Kidney (tissue), 14 donors: ENCODE results near the gene SOD1. TPM values are rescaled to one million over a fixed set of nuclear protein-coding genes. Genes with fewer than 3 reads are reported as not detected.

Experiments used
- DNase-seq, 5 donors: peaks; one replicate each; pipeline ENCODE4 v3.0.0-alpha.2; 2013 to 2020
- FAIRE-seq: peaks from 2 replicates; lab custom pipeline; 2012; peaks lifted over from hg19 to GRCh38; lab: Jason Lieb, UNC
- H3K27ac ChIP-seq, 2 donors: one replicate each; pipeline ENCODE4 v1.7.0; 2013; ENCODE audit warnings: low read depth in 2 of 2, low read length in 2 of 2, inconsistent platforms in 1 of 2
- H3K27me3 ChIP-seq: one replicate; pipeline ENCODE4 v1.7.1; 2013; ENCODE audit warnings: low read length, inconsistent platforms; ENCODE audit not compliant: control insufficient read depth, insufficient read depth
- H3K36me3 ChIP-seq, 3 donors: one replicate each; pipeline versions ENCODE4 v1.7.0 to v1.7.1; 2013; ENCODE audit warnings: low read length in 3 of 3, control low read depth in 1 of 3, inconsistent platforms in 1 of 3; ENCODE audit not compliant: insufficient read depth in 3 of 3, control insufficient read depth in 2 of 3
- H3K4me1 ChIP-seq, 3 donors: one replicate each; pipeline versions ENCODE4 v1.7.0 to v1.7.1; 2013; ENCODE audit warnings: low read length in 3 of 3, inconsistent platforms in 1 of 3, low read depth in 1 of 3; ENCODE audit not compliant: control insufficient read depth in 2 of 3, insufficient read depth in 2 of 3
- H3K4me3 ChIP-seq, 3 donors: one replicate each; pipeline versions ENCODE4 v1.7.0 to v1.8.1; 2013; ENCODE audit warnings: low read length in 3 of 3, control low read depth in 1 of 3, inconsistent platforms in 1 of 3
- H3K9ac ChIP-seq, 3 donors: one replicate each; pipeline versions ENCODE4 v1.7.0 to v1.7.1; 2013; ENCODE audit warnings: low read length in 3 of 3, control low read depth in 1 of 3, inconsistent platforms in 1 of 3
- H3K9me3 ChIP-seq, 3 donors: one replicate each; pipeline versions ENCODE4 v1.7.0 to v1.7.1; 2013; ENCODE audit warnings: low read length in 3 of 3, control low read depth in 1 of 3, inconsistent platforms in 1 of 3; ENCODE audit not compliant: control insufficient read depth in 2 of 3, insufficient read depth in 1 of 3
- intact Hi-C: fragments of 100-400 bp; cut with DNase I; formaldehyde crosslinking; loops from one replicate; pipeline ENCODE4 v1.11.1; 2022
- polyA plus RNA-seq: library from polyadenylated mRNA; stranded (reverse); fragments of 350-450 nt; fragmentation: Illumina TruSeq; extraction: RNeasy Lipid Tissue Mini Kit (QIAGEN cat#74804); gene quantifications from one replicate; pipeline ENCODE4 v1.2.3, GENCODE V29; 2014; ENCODE audit warnings: low read depth, low replicate concordance; ENCODE audit not compliant: insufficient read depth
- total RNA-seq: library from RNA; stranded (reverse); fragmentation: NEBNext Ultra II Directional; extraction: Animal tissue kit (Norgen Biotek cat#: 25700); gene quantifications from one replicate; pipeline ENCODE4 v1.2.1, GENCODE V29; 2021
- TF ChIP-seq, protein P1 (sequence below): IDR thresholded peaks from 3 replicates; pipeline ENCODE4 v1.5.1; 2012; ENCODE audit warnings: mild to moderate bottlenecking, moderate library complexity, borderline replicate concordance; ENCODE audit not compliant: insufficient read depth; ENCODE audit errors: extremely low read depth
- donor health status: control.
- donor health status: control.
- donor health status: control.
- donor health status: control.
- donor health status: control.
- donor health status: DM: yes; HTN: yes; CAD: no.
- donor health status: Normal renal cell carcinoma (clear cell type).

The SOD1 gene
- total and polyA plus RNA-seq, 2 donors from 2014 or later: 243 to 910 TPM

DNA sequence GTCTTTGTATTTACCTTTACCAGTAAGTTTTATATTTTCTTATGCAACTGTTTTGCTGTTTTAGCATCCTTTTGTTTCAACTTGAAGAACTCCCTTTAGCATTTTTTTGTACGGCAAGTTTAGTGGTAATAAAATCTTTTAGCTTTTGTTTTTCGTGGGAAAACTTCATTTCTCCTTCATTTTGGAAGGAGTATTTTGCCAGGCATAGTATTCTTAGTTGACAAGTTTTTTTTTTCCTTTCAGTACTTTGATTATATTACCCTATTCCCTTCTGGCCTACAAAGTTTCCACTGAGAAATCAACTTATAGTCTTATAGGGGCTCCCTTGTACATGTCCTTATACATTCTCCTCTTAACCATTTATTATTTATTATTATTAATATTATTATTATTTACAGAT lies 22.6 kb upstream of the SOD1 start:
- H3K27ac ChIP-seq: no peak overlapping the region
- no peaks in the 10 kb centered on the region for H3K9me3 ChIP-seq
- TF ChIP-seq, protein P1, sequence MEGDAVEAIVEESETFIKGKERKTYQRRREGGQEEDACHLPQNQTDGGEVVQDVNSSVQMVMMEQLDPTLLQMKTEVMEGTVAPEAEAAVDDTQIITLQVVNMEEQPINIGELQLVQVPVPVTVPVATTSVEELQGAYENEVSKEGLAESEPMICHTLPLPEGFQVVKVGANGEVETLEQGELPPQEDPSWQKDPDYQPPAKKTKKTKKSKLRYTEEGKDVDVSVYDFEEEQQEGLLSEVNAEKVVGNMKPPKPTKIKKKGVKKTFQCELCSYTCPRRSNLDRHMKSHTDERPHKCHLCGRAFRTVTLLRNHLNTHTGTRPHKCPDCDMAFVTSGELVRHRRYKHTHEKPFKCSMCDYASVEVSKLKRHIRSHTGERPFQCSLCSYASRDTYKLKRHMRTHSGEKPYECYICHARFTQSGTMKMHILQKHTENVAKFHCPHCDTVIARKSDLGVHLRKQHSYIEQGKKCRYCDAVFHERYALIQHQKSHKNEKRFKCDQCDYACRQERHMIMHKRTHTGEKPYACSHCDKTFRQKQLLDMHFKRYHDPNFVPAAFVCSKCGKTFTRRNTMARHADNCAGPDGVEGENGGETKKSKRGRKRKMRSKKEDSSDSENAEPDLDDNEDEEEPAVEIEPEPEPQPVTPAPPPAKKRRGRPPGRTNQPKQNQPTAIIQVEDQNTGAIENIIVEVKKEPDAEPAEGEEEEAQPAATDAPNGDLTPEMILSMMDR: no peak
- no peak for FAIRE-seq
- DNase-seq: no peak
- no peaks in the 10 kb centered on the region for H3K36me3 ChIP-seq
- no peaks in the 10 kb centered on the region for H3K27me3 ChIP-seq
- H3K4me1 ChIP-seq: no peaks in the 10 kb centered on the region
- no peak overlapping the region for H3K4me3 ChIP-seq
- no peak overlapping the region for H3K9ac ChIP-seq
- intact Hi-C loops: no loop called here

DNA sequence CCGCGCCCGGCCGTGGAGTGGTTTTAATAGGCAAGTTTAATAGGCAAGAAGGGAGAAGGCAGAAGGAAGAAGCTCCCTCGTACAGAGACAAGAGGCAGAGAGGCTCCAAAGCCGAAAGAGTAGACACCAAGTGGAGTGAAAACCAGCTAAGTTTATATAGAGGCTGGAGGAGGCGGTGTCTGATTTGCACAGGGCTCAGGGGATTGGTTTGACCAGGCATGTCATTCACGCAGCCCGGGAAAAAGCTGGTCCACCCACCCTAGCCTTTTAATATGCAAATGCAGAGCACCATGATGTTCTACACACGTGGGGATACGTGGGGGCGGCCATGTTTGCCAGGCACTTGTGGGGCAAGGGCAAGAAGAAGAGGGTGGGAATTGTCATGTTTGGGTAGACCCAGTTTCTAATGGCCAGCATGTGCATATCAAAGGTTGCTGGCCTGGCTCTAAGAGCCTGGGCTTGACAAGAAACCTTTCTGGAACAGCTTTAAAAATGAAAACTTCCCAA lies 18.0 kb upstream of the SOD1 start:
- intact Hi-C loops: no loop called here
- TF ChIP-seq, protein P1: no peak
- Histone ChIP-seq H3K9me3 (no peaks in the 10 kb centered on the region), H3K4me3 (no peak overlapping the region), H3K27me3 (no peaks in the 10 kb centered on the region), H3K4me1 (no peaks in the 10 kb centered on the region), H3K9ac (no peak overlapping the region), H3K27ac (no peak overlapping the region), H3K36me3 (no peaks in the 10 kb centered on the region)
- FAIRE-seq: no peak
- no peak for DNase-seq

DNA sequence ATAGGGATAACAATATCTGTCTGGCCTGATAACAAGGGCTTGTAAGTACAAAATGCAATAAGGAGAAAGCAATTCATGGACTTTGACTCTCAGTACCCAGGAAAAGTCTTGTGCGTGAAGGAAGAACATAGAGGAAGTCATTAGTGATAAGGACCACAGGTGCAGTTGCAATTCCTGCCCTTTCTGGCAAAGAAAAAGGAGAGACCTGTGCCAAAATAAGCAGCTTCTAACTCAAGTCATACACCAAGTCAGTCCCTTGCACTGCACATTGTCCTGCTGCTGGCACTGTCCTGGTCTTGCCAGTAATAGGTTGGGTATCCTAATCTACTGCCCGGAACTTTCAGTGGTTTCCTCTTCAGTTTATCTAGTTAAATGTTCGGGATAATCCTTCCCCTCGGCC lies 14.8 kb upstream of the SOD1 start:
- TF ChIP-seq, protein P1: no peak

DNA sequence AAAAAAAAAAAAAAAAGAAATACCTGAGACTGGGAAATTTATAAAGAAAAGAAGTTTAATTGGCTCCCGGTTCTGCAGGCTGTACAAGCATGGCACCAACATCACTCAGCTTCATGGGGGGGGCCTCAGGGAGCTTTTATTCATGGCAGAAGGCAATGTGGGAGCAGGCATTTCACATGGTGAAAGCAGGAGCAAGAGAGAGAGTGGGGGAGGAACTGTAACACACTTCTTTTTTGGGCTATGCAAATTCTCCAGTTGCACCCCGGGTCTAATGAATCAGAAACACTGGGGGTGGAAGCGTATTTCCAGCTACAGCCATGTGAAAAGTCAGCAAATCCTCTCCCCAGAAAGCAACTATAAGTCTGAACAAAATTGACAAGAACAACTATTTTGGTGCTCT lies 11.8 kb upstream of the SOD1 start:
- no peak overlapping the region for H3K4me3 ChIP-seq
- no peaks in the 10 kb centered on the region for H3K4me1 ChIP-seq
- H3K9ac ChIP-seq: no peak overlapping the region
- H3K9me3 ChIP-seq: no peaks in the 10 kb centered on the region
- DNase-seq: no peak
- no peak overlapping the region for H3K27ac ChIP-seq
- no peaks in the 10 kb centered on the region for H3K36me3 ChIP-seq
- no peaks in the 10 kb centered on the region for H3K27me3 ChIP-seq
- intact Hi-C loops: no loop called here
- TF ChIP-seq, protein P1: no peak
- FAIRE-seq: no peak

More for the DNA sequence above, 14.8 kb upstream of the SOD1 start:
- Histone ChIP-seq H3K4me3 (no peak overlapping the region), H3K27ac (no peak overlapping the region), H3K4me1 (no peaks in the 10 kb centered on the region), H3K9ac (no peak overlapping the region), H3K27me3 (no peaks in the 10 kb centered on the region), H3K36me3 (no peaks in the 10 kb centered on the region), H3K9me3 (no peaks in the 10 kb centered on the region)
- intact Hi-C loops: no loop called here
- FAIRE-seq: no peak
- DNase-seq: no peak
